Measurements from ENCODE around the gene ELFN1. TPM values are rescaled to one million over a fixed set of nuclear protein-coding genes. Genes with fewer than 3 reads are reported as not detected.

Gene ELFN1
- polyA plus RNA-seq (2012; ENCODE audit: missing spikeins), result 0.17 TPM

- DNase-seq (ENCODE audit: insufficient read length) (no peak), FAIRE-seq (no peak)
- no peak for TF ChIP-seq TAF1 (IDR thresholded peaks at IDR 0.05; ENCODE audit: borderline replicate concordance, low read depth, low read length)
- no peak for TF ChIP-seq POLR2A (IDR thresholded peaks at IDR 0.05; ENCODE audit: low read depth, low read length)
- no peak for TF ChIP-seq POLR2AphosphoS5 (IDR thresholded peaks at IDR 0.05; ENCODE audit: low read depth, low read length)
These were observed at the start of gene ELFN1 for GRCh38 chr7:1669954-1670893. TSS of gene ELFN1 (plus strand) at chr7:1670277. CDS start at chr7:1744597, 74,320 bp downstream.

GRCh38 chr7:1620835-1621234 is 49.2 kb upstream of the ELFN1 start:
- DNase-seq (ENCODE audit: insufficient read length) (no peak), FAIRE-seq (no peak)
- TF ChIP-seq TAF1 (IDR thresholded peaks at IDR 0.05; ENCODE audit: borderline replicate concordance, low read depth, low read length) (no peak), POLR2A (IDR thresholded peaks at IDR 0.05; ENCODE audit: low read depth, low read length) (no peak), POLR2AphosphoS5 (IDR thresholded peaks at IDR 0.05; ENCODE audit: low read depth, low read length) (no peak)

- FAIRE-seq (no peak), DNase-seq (ENCODE audit: insufficient read length) (no peak)
- TF ChIP-seq POLR2A (IDR thresholded peaks at IDR 0.05; ENCODE audit: low read depth, low read length) (no peak), TAF1 (IDR thresholded peaks at IDR 0.05; ENCODE audit: borderline replicate concordance, low read depth, low read length) (no peak), POLR2AphosphoS5 (IDR thresholded peaks at IDR 0.05; ENCODE audit: low read depth, low read length) (no peak)
These were observed 48.4 kb upstream of the ELFN1 start for GRCh38 chr7:1621718-1622117.

DNA sequence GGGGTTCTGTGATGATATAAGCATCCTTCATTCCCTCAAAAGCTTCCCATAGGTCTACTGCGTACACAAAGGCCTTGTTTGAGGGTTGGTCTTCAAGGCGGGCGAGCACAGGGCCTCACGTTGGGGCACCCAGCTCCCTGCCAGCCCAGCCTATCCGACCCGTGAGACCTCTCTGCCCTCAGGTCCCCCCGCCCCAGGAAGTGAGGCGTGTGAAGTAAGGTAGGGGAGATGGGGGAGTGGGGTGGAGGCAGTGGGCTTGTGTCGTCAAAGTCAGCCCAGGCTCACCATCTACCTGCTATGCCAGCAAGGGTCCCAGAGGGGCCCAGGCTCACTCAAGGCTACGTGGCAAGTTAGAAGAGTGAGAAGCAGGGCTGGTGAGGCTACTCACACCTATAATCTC is 47.6 kb upstream of the ELFN1 start:
- no peak for DNase-seq (ENCODE audit: insufficient read length)
- TF ChIP-seq POLR2AphosphoS5 (IDR thresholded peaks at IDR 0.05; ENCODE audit: low read depth, low read length) (no peak), POLR2A (IDR thresholded peaks at IDR 0.05; ENCODE audit: low read depth, low read length) (no peak), TAF1 (IDR thresholded peaks at IDR 0.05; ENCODE audit: borderline replicate concordance, low read depth, low read length) (no peak)
- no peak for FAIRE-seq

DNA sequence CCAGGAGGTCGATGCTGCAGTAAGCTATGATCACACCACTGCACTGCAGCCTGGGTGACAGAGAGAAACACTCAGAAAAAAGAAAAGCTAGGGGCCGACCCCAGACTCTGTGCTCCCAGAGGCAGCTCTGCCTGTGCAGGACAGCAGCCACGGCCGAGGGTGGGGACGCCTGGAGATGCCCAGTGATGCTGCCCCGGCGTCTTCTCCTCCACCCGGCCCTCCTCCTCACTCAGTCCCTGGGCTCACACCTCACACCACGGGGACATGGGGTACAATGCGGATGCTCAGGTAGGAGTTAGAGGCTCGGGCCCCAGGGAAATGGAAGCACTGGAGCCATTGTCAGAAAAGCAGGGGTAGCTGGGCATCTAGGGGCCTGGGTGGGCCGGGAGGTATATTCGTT is 46.3 kb upstream of the ELFN1 start:
- TF ChIP-seq POLR2AphosphoS5 (IDR thresholded peaks at IDR 0.05; ENCODE audit: low read depth, low read length), result no peak
- TF ChIP-seq TAF1 (IDR thresholded peaks at IDR 0.05; ENCODE audit: borderline replicate concordance, low read depth, low read length), result no peak
- TF ChIP-seq POLR2A (IDR thresholded peaks at IDR 0.05; ENCODE audit: low read depth, low read length), result no peak
- FAIRE-seq (no peak), DNase-seq (ENCODE audit: insufficient read length) (no peak)

DNA sequence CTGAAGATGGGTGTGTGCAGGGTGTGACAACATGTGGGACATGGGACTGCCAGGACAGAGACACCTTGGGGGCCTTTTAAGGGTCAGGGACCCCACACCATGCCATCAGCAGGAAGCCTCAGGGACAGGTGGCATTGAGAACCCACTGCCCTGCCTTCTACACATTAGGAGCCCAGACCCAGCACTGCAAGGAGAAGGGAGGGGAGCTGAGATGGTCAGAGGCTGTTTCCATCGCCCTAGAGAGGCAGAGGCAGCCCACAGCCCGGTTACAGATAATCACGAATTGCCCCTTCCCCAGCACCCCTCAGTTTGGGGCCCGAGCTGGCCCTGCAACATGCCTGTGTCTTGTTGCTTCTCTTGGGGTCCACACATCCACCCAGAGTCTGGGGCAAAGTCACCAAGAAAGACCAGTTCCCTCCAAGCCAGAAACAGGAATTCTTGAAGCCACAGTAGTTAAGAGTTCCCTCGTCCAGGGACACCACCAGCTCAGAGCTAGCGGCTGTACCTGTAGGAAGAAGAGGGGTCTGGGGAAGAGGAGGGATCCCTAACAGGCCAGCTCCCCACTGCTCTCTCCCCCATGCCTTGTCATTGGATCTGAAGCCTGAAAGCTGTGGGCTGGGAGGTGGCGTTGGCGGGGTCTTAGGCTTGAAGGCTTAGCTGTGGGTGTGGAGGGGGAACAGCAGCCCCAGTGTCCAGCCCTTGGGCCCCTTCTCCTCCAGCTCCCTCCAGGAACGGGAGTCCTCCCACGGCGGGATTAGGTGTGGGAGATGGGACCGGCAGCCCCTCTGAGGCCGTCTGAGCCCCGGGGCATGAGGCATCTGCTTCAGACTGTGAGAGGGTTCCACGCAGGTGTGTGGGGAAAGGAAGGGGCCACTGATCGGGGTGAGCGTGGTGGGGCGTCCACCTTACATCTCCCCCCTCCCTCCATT is 44.8 kb upstream of the ELFN1 start:
- DNase-seq (ENCODE audit: insufficient read length) (no peak), FAIRE-seq (no peak)
- no peak for TF ChIP-seq POLR2A (IDR thresholded peaks at IDR 0.05; ENCODE audit: low read depth, low read length)
- no peak for TF ChIP-seq TAF1 (IDR thresholded peaks at IDR 0.05; ENCODE audit: borderline replicate concordance, low read depth, low read length)
- no peak for TF ChIP-seq POLR2AphosphoS5 (IDR thresholded peaks at IDR 0.05; ENCODE audit: low read depth, low read length)

GRCh38 chr7:1626769-1627168 is 43.3 kb upstream of the ELFN1 start:
- DNase-seq (ENCODE audit: insufficient read length), result no peak

DNA sequence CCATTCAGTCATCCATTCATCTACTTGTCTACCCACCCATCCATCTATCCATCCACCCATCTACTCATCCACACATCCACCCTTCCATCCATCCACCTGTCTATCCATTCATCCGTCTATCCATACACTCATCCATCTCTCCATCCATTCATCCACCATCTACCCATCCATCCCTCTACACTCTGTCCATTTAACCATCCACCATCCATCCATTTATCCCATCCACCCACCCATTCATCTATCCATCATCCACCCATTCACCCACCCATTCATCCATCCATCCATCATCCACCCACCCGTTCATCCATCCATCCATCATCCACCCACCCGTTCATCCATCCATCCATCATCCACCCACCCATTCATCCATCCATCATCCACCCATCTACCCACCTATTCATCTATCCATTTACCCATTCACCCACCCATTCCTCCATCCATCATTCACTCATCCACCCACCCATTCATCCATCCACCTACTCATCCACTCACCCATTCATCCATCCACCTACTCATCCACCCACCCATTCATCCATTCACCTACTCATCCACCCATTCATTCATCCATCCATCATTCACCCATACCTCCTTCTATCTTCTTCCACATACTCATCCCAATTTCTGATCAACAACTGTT is 39.3 kb upstream of the ELFN1 start:
- no peak for TF ChIP-seq TAF1 (IDR thresholded peaks at IDR 0.05; ENCODE audit: borderline replicate concordance, low read depth, low read length)
- no peak for TF ChIP-seq POLR2A (IDR thresholded peaks at IDR 0.05; ENCODE audit: low read depth, low read length)
- no peak for TF ChIP-seq POLR2AphosphoS5 (IDR thresholded peaks at IDR 0.05; ENCODE audit: low read depth, low read length)
- DNase-seq (ENCODE audit: insufficient read length) (no peak), FAIRE-seq (no peak)

More at GRCh38 chr7:1626769-1627168, 43.3 kb upstream of the ELFN1 start:
- TF ChIP-seq TAF1 (IDR thresholded peaks at IDR 0.05; ENCODE audit: borderline replicate concordance, low read depth, low read length), result no peak
- TF ChIP-seq POLR2A (IDR thresholded peaks at IDR 0.05; ENCODE audit: low read depth, low read length), result no peak
- no peak for TF ChIP-seq POLR2AphosphoS5 (IDR thresholded peaks at IDR 0.05; ENCODE audit: low read depth, low read length)
- no peak for FAIRE-seq

GRCh38 chr7:1631678-1632077 is 38.4 kb upstream of the ELFN1 start:
- TF ChIP-seq TAF1 (IDR thresholded peaks at IDR 0.05; ENCODE audit: borderline replicate concordance, low read depth, low read length), result no peak
- TF ChIP-seq POLR2A (IDR thresholded peaks at IDR 0.05; ENCODE audit: low read depth, low read length), result no peak
- no peak for TF ChIP-seq POLR2AphosphoS5 (IDR thresholded peaks at IDR 0.05; ENCODE audit: low read depth, low read length)
- no peak for DNase-seq (ENCODE audit: insufficient read length)
- no peak for FAIRE-seq

DNA sequence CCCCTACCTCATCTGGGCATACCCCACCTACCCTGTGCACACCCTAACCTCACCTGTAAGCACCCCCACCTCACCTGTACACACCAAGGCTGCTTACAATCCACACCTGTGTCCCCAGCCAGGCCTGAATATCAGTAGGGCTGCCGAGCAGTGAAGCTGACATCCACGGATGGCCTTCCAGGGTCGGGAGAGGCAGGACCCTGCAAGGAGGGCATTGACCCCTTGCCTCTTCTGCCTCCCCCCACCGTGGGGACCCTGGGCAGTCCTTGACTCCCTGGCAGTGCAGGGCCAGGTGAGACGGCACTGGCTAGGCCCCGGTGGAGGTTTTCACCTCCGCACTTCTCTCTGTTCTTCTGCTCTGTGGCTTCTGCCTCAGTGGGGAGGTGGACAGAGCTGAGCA is 37.6 kb upstream of the ELFN1 start:
- TF ChIP-seq TAF1 (IDR thresholded peaks at IDR 0.05; ENCODE audit: borderline replicate concordance, low read depth, low read length), result no peak
- TF ChIP-seq POLR2AphosphoS5 (IDR thresholded peaks at IDR 0.05; ENCODE audit: low read depth, low read length), result no peak
- TF ChIP-seq POLR2A (IDR thresholded peaks at IDR 0.05; ENCODE audit: low read depth, low read length), result no peak
- DNase-seq (ENCODE audit: insufficient read length), result no peak
- FAIRE-seq, result no peak
